Measurements from ENCODE around the gene ITPK1. TPM values are rescaled to one million over a fixed set of nuclear protein-coding genes. Genes with fewer than 3 reads are reported as not detected.

ITPK1 gene
- total RNA-seq, 2 donors from 2014 or later, result 53.8 to 85.0 TPM

GRCh38 chr14:93035585-93035916, 80.2 kb downstream of the ITPK1 start:
- H3K27ac ChIP-seq, result no peak overlapping the region
- TF ChIP-seq, protein P1, sequence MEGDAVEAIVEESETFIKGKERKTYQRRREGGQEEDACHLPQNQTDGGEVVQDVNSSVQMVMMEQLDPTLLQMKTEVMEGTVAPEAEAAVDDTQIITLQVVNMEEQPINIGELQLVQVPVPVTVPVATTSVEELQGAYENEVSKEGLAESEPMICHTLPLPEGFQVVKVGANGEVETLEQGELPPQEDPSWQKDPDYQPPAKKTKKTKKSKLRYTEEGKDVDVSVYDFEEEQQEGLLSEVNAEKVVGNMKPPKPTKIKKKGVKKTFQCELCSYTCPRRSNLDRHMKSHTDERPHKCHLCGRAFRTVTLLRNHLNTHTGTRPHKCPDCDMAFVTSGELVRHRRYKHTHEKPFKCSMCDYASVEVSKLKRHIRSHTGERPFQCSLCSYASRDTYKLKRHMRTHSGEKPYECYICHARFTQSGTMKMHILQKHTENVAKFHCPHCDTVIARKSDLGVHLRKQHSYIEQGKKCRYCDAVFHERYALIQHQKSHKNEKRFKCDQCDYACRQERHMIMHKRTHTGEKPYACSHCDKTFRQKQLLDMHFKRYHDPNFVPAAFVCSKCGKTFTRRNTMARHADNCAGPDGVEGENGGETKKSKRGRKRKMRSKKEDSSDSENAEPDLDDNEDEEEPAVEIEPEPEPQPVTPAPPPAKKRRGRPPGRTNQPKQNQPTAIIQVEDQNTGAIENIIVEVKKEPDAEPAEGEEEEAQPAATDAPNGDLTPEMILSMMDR (IDR thresholded peaks at IDR 0.05), result no peak
- ATAC-seq (ENCODE audit: insufficient number of reproducible peaks, low FRiP score, low read depth) (no peak), DNase-seq (ENCODE audit: low spot score) (no peak)
- peaks cover 24 to 43% of the 10 kb centered on the region in 2 donors for H3K4me1 ChIP-seq (ENCODE audit: control insufficient read depth in 1 of 2, low read depth in 2 of 2)
- H3K4me3 ChIP-seq, result no peak overlapping the region
- H3K27me3 ChIP-seq (replicated peaks; ENCODE audit: insufficient read depth), result no peaks in the 10 kb centered on the region
- no peaks in the 10 kb centered on the region for H3K9me3 ChIP-seq
- H3K36me3 ChIP-seq, result no peaks in the 10 kb centered on the region

DNA sequence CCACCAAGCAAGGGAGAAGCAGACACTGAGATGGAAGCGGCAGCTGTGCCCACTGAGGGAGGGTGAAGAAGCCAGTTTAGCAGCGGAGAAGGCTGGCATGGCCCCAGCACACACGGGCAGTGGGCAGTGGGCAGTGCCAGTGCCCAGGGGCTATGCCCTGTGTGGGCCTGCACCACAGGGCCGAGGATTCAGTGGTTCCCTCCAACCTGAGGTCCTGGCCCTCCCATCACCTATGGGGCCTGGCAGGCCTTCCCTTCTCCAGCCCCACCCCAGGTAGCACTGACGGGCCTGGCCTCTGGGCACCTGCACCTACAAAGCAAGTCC, 81.1 kb downstream of the ITPK1 start:
- no peak for DNase-seq (ENCODE audit: low spot score)

GRCh38 chr14:93033983-93034670, 81.6 kb downstream of the ITPK1 start:
- H3K4me3 ChIP-seq, result no peak overlapping the region
- no peaks in the 10 kb centered on the region for H3K27me3 ChIP-seq (replicated peaks; ENCODE audit: insufficient read depth)
- DNase-seq (ENCODE audit: low spot score) (no peak), ATAC-seq (ENCODE audit: insufficient number of reproducible peaks, low FRiP score, low read depth) (no peak)
- H3K4me1 ChIP-seq (ENCODE audit: control insufficient read depth in 1 of 2, low read depth in 2 of 2), result peaks cover 11 to 29% of the 10 kb centered on the region in 2 donors
- H3K27ac ChIP-seq, result no peak overlapping the region
- TF ChIP-seq, protein P1 (IDR thresholded peaks at IDR 0.05), result no peak
- no peaks in the 10 kb centered on the region for H3K9me3 ChIP-seq
- no peaks in the 10 kb centered on the region for H3K36me3 ChIP-seq

More for the DNA sequence above, 81.1 kb downstream of the ITPK1 start:
- ATAC-seq (ENCODE audit: insufficient number of reproducible peaks, low FRiP score, low read depth), result no peak
- TF ChIP-seq, protein P1 (IDR thresholded peaks at IDR 0.05), result no peak
- no peak overlapping the region for H3K4me3 ChIP-seq
- H3K27ac ChIP-seq, result no peak overlapping the region
- H3K4me1 ChIP-seq (ENCODE audit: control insufficient read depth in 1 of 2, low read depth in 2 of 2), result peaks cover 16 to 34% of the 10 kb centered on the region in 2 donors
- no peaks in the 10 kb centered on the region for H3K27me3 ChIP-seq (replicated peaks; ENCODE audit: insufficient read depth)
- no peaks in the 10 kb centered on the region for H3K9me3 ChIP-seq
- no peaks in the 10 kb centered on the region for H3K36me3 ChIP-seq

DNA sequence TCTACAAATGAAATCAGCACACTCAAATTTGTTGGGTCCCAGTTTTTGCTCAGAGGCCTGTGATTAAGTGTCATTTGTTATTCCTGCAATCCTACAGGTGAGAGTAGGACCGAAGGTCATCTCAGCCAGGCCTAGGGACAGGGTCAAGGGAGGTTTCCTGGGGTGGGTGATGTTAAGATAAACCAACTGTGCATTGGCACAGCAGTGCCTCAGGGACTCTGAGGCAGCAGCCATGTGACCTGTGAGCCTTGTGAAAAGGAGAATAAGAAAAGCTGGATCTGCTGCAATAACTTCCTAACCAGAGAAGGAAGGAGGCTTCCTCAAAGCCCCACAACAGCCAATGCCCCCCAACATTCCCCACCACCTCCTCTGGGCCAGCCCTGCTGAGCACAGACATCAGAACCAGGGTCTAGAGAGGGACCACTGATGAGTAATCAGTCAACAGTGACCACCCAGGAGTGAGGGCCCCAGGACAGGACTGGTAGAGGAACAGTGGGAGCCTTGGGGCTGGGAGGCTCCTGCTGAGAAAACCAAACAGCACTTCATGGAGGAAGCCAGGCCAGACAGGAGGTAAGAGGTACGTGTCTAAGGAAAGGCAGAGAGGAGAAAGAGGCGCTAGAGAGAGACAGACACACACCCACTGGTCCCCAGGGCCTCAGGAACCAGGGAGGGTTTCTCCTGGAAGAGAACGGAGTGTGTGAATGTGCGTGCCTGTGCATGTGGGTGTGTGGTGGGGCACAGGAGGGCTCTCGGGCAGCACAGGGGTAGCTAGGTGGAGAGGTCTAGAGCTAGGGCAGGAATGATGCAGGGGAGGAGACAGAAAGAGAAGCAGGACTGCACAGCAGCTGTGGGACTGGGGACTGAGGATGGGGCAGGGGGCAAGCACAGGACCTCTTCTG, 82.4 kb downstream of the ITPK1 start:
- Histone ChIP-seq H3K4me3 (no peak overlapping the region), H3K36me3 (no peaks in the 10 kb centered on the region), H3K4me1 (ENCODE audit: control insufficient read depth in 1 of 2, low read depth in 2 of 2) (peaks cover 7 to 23% of the 10 kb centered on the region in 2 donors), H3K27ac (no peak overlapping the region), H3K27me3 (replicated peaks; ENCODE audit: insufficient read depth) (no peaks in the 10 kb centered on the region), H3K9me3 (no peaks in the 10 kb centered on the region)
- ATAC-seq (ENCODE audit: insufficient number of reproducible peaks, low FRiP score, low read depth) (no peak), DNase-seq (ENCODE audit: low spot score) (no peak)
- TF ChIP-seq, protein P1 (IDR thresholded peaks at IDR 0.05), result no peak

DNA sequence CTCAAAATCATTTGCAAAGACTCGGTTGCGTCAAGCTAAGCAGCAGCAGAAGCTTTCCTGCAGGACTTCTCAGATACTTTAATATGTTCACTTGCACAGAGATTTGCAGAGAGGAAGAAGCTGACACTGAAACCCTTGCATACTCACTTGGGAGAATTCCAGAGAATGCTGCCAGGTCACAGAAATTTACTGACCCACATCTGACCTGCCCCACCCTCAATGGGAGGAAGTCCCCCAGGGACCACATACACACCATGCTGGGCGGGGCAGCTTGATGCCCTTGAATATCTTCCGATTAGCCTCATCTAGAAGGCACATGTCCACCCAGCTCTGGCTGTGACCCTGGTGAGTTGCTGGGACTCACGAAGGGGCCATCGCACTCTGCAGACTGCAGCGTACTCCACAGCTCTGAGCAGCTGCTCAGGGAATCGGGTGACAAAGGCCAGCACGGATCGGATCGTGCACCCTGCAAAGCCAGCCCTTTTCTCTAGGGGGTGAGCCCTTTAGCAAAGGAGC, 83.2 kb downstream of the ITPK1 start:
- Histone ChIP-seq H3K36me3 (no peaks in the 10 kb centered on the region), H3K27me3 (replicated peaks; ENCODE audit: insufficient read depth) (no peaks in the 10 kb centered on the region), H3K4me1 (ENCODE audit: control insufficient read depth in 1 of 2, low read depth in 2 of 2) (peaks cover 5 to 23% of the 10 kb centered on the region in 2 donors), H3K27ac (no peak overlapping the region), H3K4me3 (no peak overlapping the region), H3K9me3 (no peaks in the 10 kb centered on the region)
- TF ChIP-seq, protein P1 (IDR thresholded peaks at IDR 0.05), result no peak
- no peak for DNase-seq (ENCODE audit: low spot score)
- no peak for ATAC-seq (ENCODE audit: insufficient number of reproducible peaks, low FRiP score, low read depth)
